Fibroblast of the conjunctiva (primary cell): Measurements from ENCODE around the gene PHAX.
"Not testable (repeated sequence)": the region's sequence is repeated elsewhere in the genome, so short reads cannot be mapped to it uniquely, and the experiment has no call there.

Experiments
- DNase-seq: peaks from one replicate; pipeline ENCODE4 v3.0.0-alpha.2; 2010; ENCODE audit warnings: low read depth

Gene PHAX, protein sequence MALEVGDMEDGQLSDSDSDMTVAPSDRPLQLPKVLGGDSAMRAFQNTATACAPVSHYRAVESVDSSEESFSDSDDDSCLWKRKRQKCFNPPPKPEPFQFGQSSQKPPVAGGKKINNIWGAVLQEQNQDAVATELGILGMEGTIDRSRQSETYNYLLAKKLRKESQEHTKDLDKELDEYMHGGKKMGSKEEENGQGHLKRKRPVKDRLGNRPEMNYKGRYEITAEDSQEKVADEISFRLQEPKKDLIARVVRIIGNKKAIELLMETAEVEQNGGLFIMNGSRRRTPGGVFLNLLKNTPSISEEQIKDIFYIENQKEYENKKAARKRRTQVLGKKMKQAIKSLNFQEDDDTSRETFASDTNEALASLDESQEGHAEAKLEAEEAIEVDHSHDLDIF

GRCh38 chr5:126600631-126601511 is at the start of gene PHAX:
PHAX (plus strand) TSS chr5:126600947; CDS start chr5:126600963, 16 bp downstream.
- DNase-seq = peak; percentile 53

GRCh38 chr5:126552614-126553013 is 48.1 kb upstream of the PHAX start:
- DNase-seq = no peak

- not testable (repeated sequence) for DNase-seq
Measured at GRCh38 chr5:126555101-126555500, 45.6 kb upstream of the PHAX start.

DNA sequence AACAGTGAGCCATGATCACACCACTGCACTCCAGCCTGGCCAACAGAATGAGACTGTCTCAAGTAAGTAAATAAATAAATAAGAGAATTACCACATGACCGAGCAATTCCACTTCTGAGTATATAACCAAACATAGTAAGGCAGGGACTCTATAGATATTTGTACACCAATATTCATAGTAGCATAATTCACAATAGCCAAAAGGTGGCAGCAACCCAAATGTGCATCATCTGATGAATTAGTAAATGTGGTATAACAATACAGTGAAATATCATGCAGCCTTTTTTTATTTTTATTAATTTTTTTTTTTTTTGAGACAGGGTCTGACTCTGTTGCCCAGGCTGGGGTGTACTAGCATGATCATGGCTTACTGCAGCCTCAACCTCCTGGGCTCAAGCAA is 38.8 kb upstream of the PHAX start:
- no peak for DNase-seq

- DNase-seq = no peak
Measured at GRCh38 chr5:126562823-126563222, 37.9 kb upstream of the PHAX start.

DNA sequence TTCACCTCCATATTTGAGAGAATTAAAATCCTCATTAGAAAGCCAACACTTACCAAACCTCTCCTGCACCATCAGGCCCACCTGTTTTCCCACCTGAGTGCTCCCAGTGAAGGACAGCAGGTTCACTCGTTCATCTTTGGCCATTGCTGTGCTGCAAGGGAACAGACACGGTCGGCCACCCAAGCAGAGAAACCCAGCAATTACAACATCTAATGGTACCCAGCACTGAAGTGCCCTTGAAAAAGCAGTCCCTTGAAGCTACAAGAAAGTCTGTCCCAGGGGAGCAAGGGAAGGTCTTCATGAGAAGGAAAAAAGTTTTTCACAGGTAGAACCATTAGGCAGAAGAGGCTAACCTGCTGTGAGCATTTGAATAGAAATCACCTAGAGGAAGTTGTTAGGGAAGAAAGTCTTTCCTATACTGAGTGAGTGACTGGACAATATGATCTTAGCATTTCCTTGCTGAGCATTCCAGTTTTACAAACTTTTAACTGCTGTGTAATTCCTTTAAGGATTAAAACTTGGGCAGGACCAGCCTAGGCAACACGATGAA is 32.5 kb upstream of the PHAX start:
- DNase-seq = no peak

DNA sequence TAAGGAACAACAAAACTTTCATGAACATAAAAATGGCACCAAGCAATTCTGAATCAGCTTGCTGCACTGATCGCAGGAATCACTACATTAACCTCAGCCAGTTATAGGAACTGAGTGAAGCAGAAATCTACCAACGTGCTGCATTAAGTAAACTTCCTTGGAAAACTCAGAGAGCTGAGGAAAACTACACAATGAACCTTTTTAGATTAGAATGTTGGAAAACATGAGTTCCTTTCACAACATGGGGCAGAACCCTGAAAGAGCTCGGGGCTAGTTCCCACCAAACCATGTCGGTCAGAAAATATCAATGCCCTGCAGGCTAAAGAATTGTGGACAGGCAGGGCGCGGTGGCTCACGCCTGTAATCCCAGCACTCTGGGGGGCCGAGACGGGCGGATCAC is 25.1 kb upstream of the PHAX start:
- DNase-seq = no peak

DNA sequence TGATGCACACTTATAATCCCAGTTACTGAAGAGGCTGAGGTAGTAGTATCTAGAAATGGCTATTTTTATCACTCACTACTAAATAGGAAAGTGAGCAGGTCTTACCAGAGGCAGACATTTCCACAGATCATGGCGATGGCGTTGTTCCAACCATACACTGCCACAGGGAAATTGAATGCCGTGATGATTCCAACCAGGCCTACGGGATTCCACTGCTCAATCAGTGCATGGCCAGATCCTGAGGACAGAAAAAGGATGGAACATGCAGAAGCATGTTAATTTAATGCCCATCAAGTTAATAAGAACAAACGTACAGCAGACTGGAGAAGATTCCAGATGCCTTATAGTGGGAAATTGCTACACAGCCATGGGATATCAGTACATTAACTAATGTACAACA is 23.8 kb upstream of the PHAX start:
- no peak for DNase-seq

DNA sequence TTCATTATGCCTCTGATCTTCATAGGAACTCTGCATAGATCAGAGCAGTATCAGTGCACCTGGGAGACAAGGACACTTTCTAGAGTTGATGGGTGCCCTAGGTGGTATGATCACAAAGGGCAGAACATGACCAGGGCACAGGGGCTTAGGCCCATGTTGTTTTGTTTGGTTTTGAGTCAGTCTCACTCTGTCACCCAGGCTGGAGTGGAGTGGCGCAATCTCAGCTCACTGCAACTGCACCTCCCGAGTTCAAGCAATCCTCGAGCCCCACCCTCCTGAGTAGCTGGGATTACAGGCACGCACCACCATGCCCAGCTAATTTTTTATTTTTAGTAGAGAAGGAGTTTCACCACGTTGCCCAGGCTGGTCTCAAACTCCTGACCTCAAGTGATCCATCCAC is 23.3 kb upstream of the PHAX start:
- DNase-seq = no peak

GRCh38 chr5:126579716-126580115 is 21.0 kb upstream of the PHAX start:
- no peak for DNase-seq

DNA sequence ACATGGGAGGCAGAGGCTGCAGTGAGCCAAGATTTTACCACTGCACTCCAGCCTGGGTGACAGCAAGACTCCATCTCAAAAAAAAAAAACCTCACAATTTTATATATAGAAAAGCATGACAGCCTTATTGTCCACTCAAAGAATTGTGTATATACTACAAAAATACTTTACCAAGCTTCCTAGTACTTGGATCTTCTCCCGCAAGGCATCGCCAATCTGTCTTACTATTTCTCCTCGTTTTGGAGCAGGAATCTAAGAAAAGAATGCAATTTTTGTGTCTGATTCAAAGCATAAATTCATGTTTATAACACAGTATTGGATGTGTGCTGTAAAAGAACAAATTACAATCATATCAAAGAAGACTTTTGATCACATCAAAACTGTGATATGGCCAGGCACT is 17.0 kb upstream of the PHAX start:
- no peak for DNase-seq

DNA sequence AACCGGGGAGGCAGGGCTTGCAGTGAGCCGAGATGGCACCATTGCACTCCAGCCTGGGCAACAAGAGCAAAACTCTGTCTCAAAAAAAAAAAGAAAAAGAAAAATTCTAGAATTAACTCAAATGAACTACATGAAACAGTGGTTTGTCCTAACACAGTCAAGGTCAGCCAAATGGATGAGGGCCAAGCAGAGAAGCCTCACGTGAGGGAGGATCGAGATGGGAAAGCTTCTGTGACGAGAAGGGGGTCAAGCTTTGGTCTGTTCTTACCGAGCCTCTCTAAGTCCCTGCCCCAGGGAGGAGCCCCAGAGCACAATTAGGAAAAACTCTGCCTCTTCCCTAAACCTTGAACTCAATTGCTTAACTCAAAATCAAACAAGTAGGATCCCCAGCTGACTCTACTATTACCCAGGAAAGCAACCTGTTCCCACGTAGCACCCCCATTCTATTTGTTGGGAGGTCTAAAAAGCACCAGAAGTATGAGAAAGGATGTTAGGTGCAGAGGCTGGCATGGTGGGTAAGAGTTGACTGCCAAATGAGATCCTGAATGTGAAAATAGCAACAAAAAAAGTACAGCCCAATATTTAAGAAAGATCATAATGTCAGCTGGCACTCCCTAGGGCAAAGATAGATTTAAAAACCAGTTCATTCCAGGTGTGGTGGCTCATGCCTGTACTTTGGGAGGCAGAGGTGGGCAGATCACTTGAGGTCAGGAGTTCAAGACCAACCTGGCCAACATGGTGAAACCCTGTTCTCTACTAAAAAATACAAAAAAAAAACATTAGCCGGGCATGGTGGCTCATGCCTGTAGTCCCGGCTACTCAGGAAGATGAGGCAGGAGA is 13.0 kb upstream of the PHAX start:
- no peak for DNase-seq

- DNase-seq = no peak
Measured at GRCh38 chr5:126589536-126590297, 11.0 kb upstream of the PHAX start.

DNA sequence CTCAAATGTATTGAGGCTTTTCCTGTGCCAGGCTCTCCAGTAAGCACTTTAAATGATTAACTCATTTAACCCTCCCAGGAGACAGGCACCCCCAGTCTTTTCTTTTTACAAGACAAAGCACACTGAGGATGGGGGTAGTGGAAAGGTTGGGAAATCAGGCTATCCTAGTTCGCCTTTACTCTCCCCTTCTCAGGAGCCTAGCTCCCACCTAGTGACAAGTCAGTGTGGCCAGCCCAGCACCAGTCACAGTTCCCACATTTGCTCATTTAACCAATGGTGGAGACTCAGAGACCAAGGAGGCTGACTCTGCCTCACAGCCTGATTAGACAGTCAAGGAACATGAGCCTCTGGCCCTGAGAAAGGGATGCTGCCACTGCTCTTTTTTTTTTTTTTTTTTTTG is 9.2 kb upstream of the PHAX start:
- no peak for DNase-seq

GRCh38 chr5:126594748-126595485 is 5.8 kb upstream of the PHAX start, which contains the start of gene ALDH7A1:
ALDH7A1 (minus strand) TSS chr5:126595219; CDS start chr5:126595198, 21 bp downstream.
- peak; percentile 90 for DNase-seq

GRCh38 chr5:126595486-126596083 is 5.2 kb upstream of the PHAX start:
- DNase-seq = no peak

DNA sequence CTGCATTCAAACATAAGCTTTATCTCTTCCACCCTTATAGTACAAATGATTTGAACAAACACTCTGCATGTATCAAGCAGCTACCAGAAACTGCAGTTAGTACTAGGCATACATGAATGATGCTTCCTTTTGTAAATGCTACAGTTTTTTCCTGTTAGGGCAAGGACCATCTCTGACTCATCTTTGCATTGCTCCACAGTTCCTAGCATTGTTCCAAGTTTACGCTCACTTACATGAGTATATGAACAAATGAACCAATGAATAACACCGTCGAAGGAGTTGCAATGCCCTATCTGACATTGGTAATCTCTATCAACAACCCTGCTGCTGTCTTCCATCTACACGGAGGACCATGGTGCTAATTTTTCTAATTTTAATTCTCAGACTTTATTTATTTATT is 3.6 kb upstream of the PHAX start:
- peak; percentile 62 for DNase-seq

GRCh38 chr5:126599499-126599898 is 1.2 kb upstream of the PHAX start:
- DNase-seq = no peak

- DNase-seq = not testable (repeated sequence)
Measured at GRCh38 chr5:126599971-126600630, 646 bp upstream of the PHAX start.
